ENCODE data around the gene ATP5IF1. TPM values are rescaled to one million over a fixed set of nuclear protein-coding genes. Genes with fewer than 3 reads are reported as not detected.

Gene ATP5IF1
- total RNA-seq, 2 experiments from 2014 or later: 204 to 222 TPM

GRCh38 chr1:28249866-28250295 is 14.0 kb downstream of the ATP5IF1 start:
- no peaks in the 10 kb centered on the region for H3K36me3 Mint-ChIP-seq (ENCODE audit: low read depth)
- H3K9me3 Mint-ChIP-seq (ENCODE audit: insufficient read depth): no peaks in the 10 kb centered on the region
- ChIA-PET CTCF (interaction anchor here (1.2 to 3.9 kb wide), 20 partner anchors 10 to 627 kb away, joined by 3 to 125 read pairs (median 12); partner anchors contain the start of genes ATP5IF1, EYA3, MED18 and PHACTR4), POLR2A (interaction anchor here (1.4 to 5.4 kb wide), 4 partner anchors 9 to 419 kb away, joined by 5 to 84 read pairs (median 31); partner anchors contain the start of genes GMEB1, MED18, PHACTR4 and SESN2)
- peaks cover 45% of the 10 kb centered on the region for H3K4me1 Mint-ChIP-seq (ENCODE audit: low read depth)
- no peaks in the 10 kb centered on the region for H3K27me3 Mint-ChIP-seq (ENCODE audit: low read depth)
- ATAC-seq (no peak), DNase-seq (no peak)
- no peak overlapping the region for H3K4me3 Mint-ChIP-seq
- peak overlapping the region; percentile 17 for H3K27ac Mint-ChIP-seq

GRCh38 chr1:28256197-28256827 is 20.4 kb downstream of the ATP5IF1 start:
- peak; percentile 41 for DNase-seq
- H3K4me3 Mint-ChIP-seq: peak overlapping the region; percentile 29
- H3K9me3 Mint-ChIP-seq (ENCODE audit: insufficient read depth): no peaks in the 10 kb centered on the region
- H3K4me1 Mint-ChIP-seq (ENCODE audit: low read depth): peaks cover 45% of the 10 kb centered on the region
- ATAC-seq: peak; percentile 40
- ChIA-PET CTCF (interaction anchor here (0.6 to 8.8 kb wide), 8 partner anchors 8 to 310 kb away, joined by 3 to 125 read pairs (median 3); partner anchors contain the start of gene MED18), POLR2A (interaction anchor here (0.8 to 5.9 kb wide), 6 partner anchors 8 to 325 kb away, joined by 3 to 84 read pairs (median 6); partner anchors contain the start of genes ATP5IF1, MED18 and RCC1)
- peaks cover 10% of the 10 kb centered on the region for H3K36me3 Mint-ChIP-seq (ENCODE audit: low read depth)
- H3K27ac Mint-ChIP-seq: peak overlapping the region; percentile 89
- H3K27me3 Mint-ChIP-seq (ENCODE audit: low read depth): no peaks in the 10 kb centered on the region

- Mint-ChIP-seq H3K36me3 (ENCODE audit: low read depth) (peaks cover 11% of the 10 kb centered on the region), H3K27me3 (ENCODE audit: low read depth) (no peaks in the 10 kb centered on the region), H3K9me3 (ENCODE audit: insufficient read depth) (no peaks in the 10 kb centered on the region), H3K4me1 (ENCODE audit: low read depth) (peaks cover 50% of the 10 kb centered on the region), H3K4me3 (no peak overlapping the region), H3K27ac (peak overlapping the region; percentile 86)
- ChIA-PET POLR2A (interaction anchor here (5.9 kb wide), 1 partner anchor 10 kb away, joined by 84 read pairs; no protein-coding TSS in a partner anchor), CTCF (interaction anchor here (0.9 to 8.8 kb wide), 4 partner anchors 9 to 619 kb away, joined by 3 to 125 read pairs (median 4); no protein-coding TSS in a partner anchor)
- DNase-seq: no peak
- ATAC-seq: no peak
Measured at GRCh38 chr1:28257736-28258135, 21.8 kb downstream of the ATP5IF1 start.

- no peak for ATAC-seq
- Mint-ChIP-seq H3K4me1 (ENCODE audit: low read depth) (peaks cover 50% of the 10 kb centered on the region), H3K27ac (peak overlapping the region; percentile 86), H3K36me3 (ENCODE audit: low read depth) (peaks cover 11% of the 10 kb centered on the region), H3K4me3 (peak overlapping the region; percentile 82), H3K9me3 (ENCODE audit: insufficient read depth) (no peaks in the 10 kb centered on the region), H3K27me3 (ENCODE audit: low read depth) (no peaks in the 10 kb centered on the region)
- no peak for DNase-seq
- POLR2A ChIA-PET: interaction anchor here (0.7 to 5.9 kb wide), 7 partner anchors 11 to 410 kb away, joined by 3 to 84 read pairs (median 4); partner anchors contain the start of genes ATP5IF1, EYA3, GMEB1 and MED18
- CTCF ChIA-PET: interaction anchor here (0.9 to 8.8 kb wide), 4 partner anchors 10 to 618 kb away, joined by 3 to 125 read pairs (median 4); no protein-coding TSS in a partner anchor
Measured at GRCh38 chr1:28258628-28259251, 22.8 kb downstream of the ATP5IF1 start.

- peaks cover 50% of the 10 kb centered on the region for H3K4me1 Mint-ChIP-seq (ENCODE audit: low read depth)
- H3K4me3 Mint-ChIP-seq: peak within 1 kb of the TSS; percentile 82
- DNase-seq: peak; percentile 100
- no peaks in the 10 kb centered on the region for H3K9me3 Mint-ChIP-seq (ENCODE audit: insufficient read depth)
- POLR2A ChIA-PET: interaction anchor here (0.6 to 5.9 kb wide), 13 partner anchors 10 to 1472 kb away, joined by 3 to 84 read pairs (median 4); partner anchors contain the start of genes ATP5IF1, EYA3, GMEB1 and MED18
- CTCF ChIA-PET: interaction anchor here (1.0 to 8.8 kb wide), 4 partner anchors 11 to 250 kb away, joined by 3 to 125 read pairs (median 3); partner anchors contain the start of gene MED18
- H3K36me3 Mint-ChIP-seq (ENCODE audit: low read depth): peaks cover 11% of the 10 kb centered on the region
- peak; percentile 92 for ATAC-seq
- H3K27ac Mint-ChIP-seq: peak within 1 kb of the TSS; percentile 86
- H3K27me3 Mint-ChIP-seq (ENCODE audit: low read depth): no peaks in the 10 kb centered on the region
Measured at GRCh38 chr1:28259252-28259933, 23.5 kb downstream of the ATP5IF1 start, which contains the start of gene SESN2. TSS of gene SESN2 (plus strand) at chr1:28259518. CDS start at chr1:28259848, 330 bp downstream.

- Mint-ChIP-seq H3K4me1 (ENCODE audit: low read depth) (peaks cover 48% of the 10 kb centered on the region), H3K4me3 (peak overlapping the region; percentile 82), H3K27ac (no peak overlapping the region), H3K9me3 (ENCODE audit: insufficient read depth) (no peaks in the 10 kb centered on the region), H3K36me3 (ENCODE audit: low read depth) (peaks cover 11% of the 10 kb centered on the region), H3K27me3 (ENCODE audit: low read depth) (no peaks in the 10 kb centered on the region)
- CTCF ChIA-PET: interaction anchor here (1.0 to 8.8 kb wide), 6 partner anchors 12 to 250 kb away, joined by 3 to 125 read pairs (median 3); partner anchors contain the start of gene MED18
- peak; percentile 46 for DNase-seq
- POLR2A ChIA-PET: interaction anchor here (0.6 to 5.9 kb wide), 12 partner anchors 9 to 1472 kb away, joined by 3 to 84 read pairs (median 5); partner anchors contain the start of genes ATP5IF1, EYA3, GMEB1 and MED18
- no peak for ATAC-seq
Measured at GRCh38 chr1:28259934-28260802, 24.2 kb downstream of the ATP5IF1 start.

- ATAC-seq: no peak
- H3K27me3 Mint-ChIP-seq (ENCODE audit: low read depth): no peaks in the 10 kb centered on the region
- CTCF ChIA-PET: interaction anchor here (1.2 to 8.8 kb wide), 3 partner anchors 12 to 99 kb away, joined by 3 to 125 read pairs (median 4); no protein-coding TSS in a partner anchor
- DNase-seq: no peak
- peak overlapping the region; percentile 82 for H3K4me3 Mint-ChIP-seq
- H3K9me3 Mint-ChIP-seq (ENCODE audit: insufficient read depth): no peaks in the 10 kb centered on the region
- no peak overlapping the region for H3K27ac Mint-ChIP-seq
- H3K36me3 Mint-ChIP-seq (ENCODE audit: low read depth): peaks cover 11% of the 10 kb centered on the region
- POLR2A ChIA-PET: interaction anchor here (1.3 to 5.9 kb wide), 6 partner anchors 13 to 388 kb away, joined by 4 to 84 read pairs (median 8); partner anchors contain the start of genes ATP5IF1, MED18 and RNU11
- peaks cover 43% of the 10 kb centered on the region for H3K4me1 Mint-ChIP-seq (ENCODE audit: low read depth)
Measured at GRCh38 chr1:28260803-28261174, 24.9 kb downstream of the ATP5IF1 start.

- ChIA-PET POLR2A (no interaction called here), CTCF (interaction anchor here (2.8 kb wide), 1 partner anchor 16 kb away, joined by 13 read pairs; no protein-coding TSS in a partner anchor)
- Mint-ChIP-seq H3K27ac (no peak overlapping the region), H3K36me3 (ENCODE audit: low read depth) (peaks cover 10% of the 10 kb centered on the region), H3K9me3 (ENCODE audit: insufficient read depth) (no peaks in the 10 kb centered on the region), H3K4me3 (no peak overlapping the region), H3K4me1 (ENCODE audit: low read depth) (peaks cover 13% of the 10 kb centered on the region), H3K27me3 (ENCODE audit: low read depth) (no peaks in the 10 kb centered on the region)
- DNase-seq (no peak), ATAC-seq (no peak)
Measured at GRCh38 chr1:28264897-28265296, 29.0 kb downstream of the ATP5IF1 start.

- Mint-ChIP-seq H3K27me3 (ENCODE audit: low read depth) (no peaks in the 10 kb centered on the region), H3K4me1 (ENCODE audit: low read depth) (peaks cover 12% of the 10 kb centered on the region), H3K9me3 (ENCODE audit: insufficient read depth) (no peaks in the 10 kb centered on the region), H3K27ac (no peak overlapping the region), H3K4me3 (no peak overlapping the region), H3K36me3 (ENCODE audit: low read depth) (peaks cover 11% of the 10 kb centered on the region)
- ATAC-seq: no peak
- CTCF ChIA-PET: interaction anchor here (2.8 kb wide), 1 partner anchor 17 kb away, joined by 13 read pairs; no protein-coding TSS in a partner anchor
- POLR2A ChIA-PET: no interaction called here
- no peak for DNase-seq
Measured at GRCh38 chr1:28265577-28265976, 29.7 kb downstream of the ATP5IF1 start.

GRCh38 chr1:28266920-28267322 is 31.0 kb downstream of the ATP5IF1 start:
- Mint-ChIP-seq H3K4me1 (ENCODE audit: low read depth) (peaks cover 2% of the 10 kb centered on the region), H3K27ac (no peak overlapping the region), H3K36me3 (ENCODE audit: low read depth) (peaks cover 2% of the 10 kb centered on the region), H3K27me3 (ENCODE audit: low read depth) (no peaks in the 10 kb centered on the region), H3K4me3 (no peak overlapping the region), H3K9me3 (ENCODE audit: insufficient read depth) (no peaks in the 10 kb centered on the region)
- ChIA-PET CTCF (interaction anchor here (1.1 to 2.8 kb wide), 2 partner anchors 11 to 18 kb away, joined by 3 to 13 read pairs; no protein-coding TSS in a partner anchor), POLR2A (interaction anchor here (1.3 kb wide), 1 partner anchor 20 kb away, joined by 5 read pairs; no protein-coding TSS in a partner anchor)
- DNase-seq: no peak
- no peak for ATAC-seq

Data from activated CD8-positive, alpha-beta T cell treated with anti-CD3 and anti-CD28 coated beads, Interleukin-2, amount 10 ng/mL, durations not matched to agents 7 days and 5 days (primary cell).